DMS53 treated with DMSO at 0.1 percent for 48 hours (cell line): ENCODE results near the gene RNU5B-1.

Experiments
- DNase-seq: peaks from one replicate; lab custom pipeline; 2025; ENCODE audit not compliant: unreplicated experiment; lab: John Stamatoyannopoulos, UW

Gene RNU5B-1

GRCh38 chr15:65327651-65328393 lies 23.3 kb downstream of the RNU5B-1 start:
- no peak for DNase-seq

GRCh38 chr15:65328506-65329287 lies 24.2 kb downstream of the RNU5B-1 start:
- DNase-seq = no peak

GRCh38 chr15:65329288-65329983 lies 25.0 kb downstream of the RNU5B-1 start:
- no peak for DNase-seq

- no peak for DNase-seq
Measured at GRCh38 chr15:65329984-65330735, 25.7 kb downstream of the RNU5B-1 start.

- DNase-seq = no peak
Measured at GRCh38 chr15:65330934-65331645, 26.6 kb downstream of the RNU5B-1 start.

- DNase-seq = no peak
Measured at GRCh38 chr15:65331811-65332210, 27.3 kb downstream of the RNU5B-1 start.

GRCh38 chr15:65332391-65333147 lies 28.1 kb downstream of the RNU5B-1 start:
- DNase-seq = no peak

GRCh38 chr15:65333148-65333820 lies 28.8 kb downstream of the RNU5B-1 start:
- DNase-seq = no peak

- DNase-seq = no peak
Measured at GRCh38 chr15:65333856-65334255, 29.4 kb downstream of the RNU5B-1 start.

- no peak for DNase-seq
Measured at GRCh38 chr15:65334586-65335231, 30.2 kb downstream of the RNU5B-1 start.

- DNase-seq = no peak
Measured at GRCh38 chr15:65335278-65336055, 31.0 kb downstream of the RNU5B-1 start.

GRCh38 chr15:65336493-65337435 lies 32.3 kb downstream of the RNU5B-1 start:
- DNase-seq = no peak

GRCh38 chr15:65337436-65338070 lies 33.1 kb downstream of the RNU5B-1 start:
- DNase-seq = no peak

GRCh38 chr15:65338366-65338765 lies 33.9 kb downstream of the RNU5B-1 start:
- peak; percentile 7 for DNase-seq

- DNase-seq = no peak
Measured at GRCh38 chr15:65338823-65339222, 34.3 kb downstream of the RNU5B-1 start.

GRCh38 chr15:65339416-65339815 lies 34.9 kb downstream of the RNU5B-1 start:
- DNase-seq = no peak
